ENCODE data around the gene TRPV3. TPM values are rescaled to one million over a fixed set of nuclear protein-coding genes. Genes with fewer than 3 reads are reported as not detected.
"Not testable (repeated sequence)": the region's sequence is repeated elsewhere in the genome, so short reads cannot be mapped to it uniquely, and the experiment has no call there.

TRPV3 gene
- polyA plus RNA-seq, 1 donor = 1.2 TPM

GRCh38 chr17:3573246-3574100, 15.9 kb upstream of the TRPV3 start:
- DNase-seq (ENCODE audit: low read depth) = no peak

- no peak for DNase-seq (ENCODE audit: low read depth)
These were observed 14.6 kb upstream of the TRPV3 start for GRCh38 chr17:3572231-3572630.

DNA sequence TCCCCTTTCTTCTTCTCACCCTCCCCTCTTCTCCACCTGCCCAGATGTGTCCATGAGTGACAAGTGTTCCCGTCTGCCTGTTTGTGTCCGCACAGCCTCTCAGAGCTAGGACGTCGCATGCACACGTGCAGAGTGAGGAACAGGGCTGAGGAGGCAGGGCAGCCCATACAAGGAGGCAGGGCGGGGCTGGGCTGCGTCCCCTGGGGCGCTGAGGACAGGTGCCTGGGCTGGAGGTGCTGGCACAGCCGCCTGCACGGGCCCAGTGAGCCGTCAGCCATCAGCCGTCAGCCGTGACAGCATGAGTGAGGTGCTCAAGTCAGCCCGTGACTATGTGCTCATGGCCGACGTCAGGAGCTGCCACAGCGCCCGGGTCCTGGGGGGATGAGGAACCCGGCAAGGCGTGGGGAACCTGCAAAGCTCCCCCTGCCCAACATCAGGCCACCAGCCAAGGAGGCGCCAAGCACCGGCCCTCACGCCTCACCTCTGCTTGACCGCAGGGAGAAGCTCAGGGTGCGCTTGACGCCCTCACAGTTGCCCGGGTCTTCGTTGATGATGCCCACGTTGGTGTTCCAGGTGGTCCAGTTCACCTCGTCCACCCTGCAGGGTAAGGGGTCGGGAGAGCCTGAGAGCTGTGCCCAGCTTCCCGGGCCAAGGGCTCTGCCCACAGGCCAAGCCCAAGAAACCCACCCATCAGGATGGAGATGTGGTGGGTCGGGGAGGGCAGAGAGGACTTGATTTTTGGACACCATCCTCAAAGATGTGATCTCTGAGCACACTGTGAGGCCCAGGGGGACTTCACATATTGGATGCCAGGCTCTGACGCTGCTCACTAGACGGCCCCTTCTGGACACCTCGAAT, 13.7 kb upstream of the TRPV3 start:
- no peak for DNase-seq (ENCODE audit: low read depth)

DNA sequence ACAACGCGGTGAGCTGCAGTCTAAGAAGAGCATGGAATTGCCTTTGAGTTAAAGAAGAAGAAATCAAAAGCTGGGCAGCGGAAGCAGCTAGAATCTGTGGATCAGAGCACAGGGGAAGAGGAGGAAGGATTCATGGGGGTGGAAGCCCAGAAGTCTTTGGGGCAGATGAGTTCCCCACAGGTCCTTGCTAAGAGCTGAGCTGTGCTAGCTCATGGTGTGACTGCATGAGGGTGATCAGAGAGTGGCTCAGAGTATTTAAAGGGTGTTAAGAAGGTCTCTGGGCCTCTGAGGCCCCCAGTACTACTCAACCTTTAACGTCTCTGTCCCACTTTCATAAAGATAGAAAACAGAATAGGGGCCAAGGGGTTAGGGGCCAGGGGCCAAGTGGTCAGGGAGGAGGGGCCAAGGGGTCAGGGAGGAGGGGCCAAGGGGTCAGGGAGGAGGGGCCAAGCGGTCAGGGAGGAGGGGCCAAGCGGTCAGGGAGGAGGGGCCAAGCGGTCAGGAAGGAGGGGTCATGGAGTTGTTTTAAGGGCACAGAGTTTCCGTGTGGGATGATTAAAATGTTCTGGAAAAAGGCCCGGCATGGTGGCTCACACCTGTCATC, 12.0 kb upstream of the TRPV3 start:
- no peak for DNase-seq (ENCODE audit: low read depth)

- no peak for DNase-seq (ENCODE audit: low read depth)
These were observed 8.9 kb upstream of the TRPV3 start for GRCh38 chr17:3566551-3566950.

DNA sequence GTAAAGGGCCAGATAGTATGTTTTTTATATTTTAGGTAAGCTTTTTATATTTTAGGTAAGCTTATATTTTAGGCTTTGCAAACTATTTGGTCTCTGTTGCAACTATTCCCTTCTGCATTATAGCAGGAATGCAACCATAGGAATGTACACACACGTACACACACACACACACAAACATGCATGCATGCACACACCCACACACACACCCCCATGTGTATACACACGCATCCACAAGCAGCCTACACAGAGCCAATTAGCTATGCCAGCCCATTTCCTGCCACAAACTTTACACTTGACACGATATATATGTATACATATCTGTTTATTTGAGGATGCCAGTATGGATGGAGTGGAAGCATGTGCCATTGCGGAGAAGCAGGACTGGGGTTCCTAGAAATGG, 7.5 kb upstream of the TRPV3 start:
- DNase-seq (ENCODE audit: low read depth) = no peak

- not testable (repeated sequence) for DNase-seq (ENCODE audit: low read depth)
These were observed 6.6 kb upstream of the TRPV3 start for GRCh38 chr17:3564241-3564640.

DNA sequence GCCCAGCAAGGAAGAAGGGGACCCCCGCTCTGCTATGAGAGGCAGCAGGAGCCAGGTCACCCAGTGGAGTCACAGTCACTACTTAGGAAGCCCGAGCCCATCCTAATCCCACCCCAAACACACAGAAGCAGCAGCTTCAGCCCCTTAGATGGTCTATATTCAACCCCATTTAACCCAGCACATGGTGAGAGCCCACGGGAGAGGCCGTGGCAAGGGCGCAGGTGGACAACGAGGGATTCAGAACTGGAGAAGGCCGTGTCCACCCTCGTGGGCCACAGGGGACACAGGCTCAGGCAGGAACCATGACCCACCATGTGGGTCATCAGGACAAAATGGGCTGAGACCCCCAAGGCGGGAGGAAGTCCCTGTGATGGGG, 1.6 kb upstream of the TRPV3 start:
- no peak for DNase-seq (ENCODE audit: low read depth)

- DNase-seq (ENCODE audit: low read depth) = no peak
These were observed 1.1 kb upstream of the TRPV3 start for GRCh38 chr17:3558603-3559269.

DNA sequence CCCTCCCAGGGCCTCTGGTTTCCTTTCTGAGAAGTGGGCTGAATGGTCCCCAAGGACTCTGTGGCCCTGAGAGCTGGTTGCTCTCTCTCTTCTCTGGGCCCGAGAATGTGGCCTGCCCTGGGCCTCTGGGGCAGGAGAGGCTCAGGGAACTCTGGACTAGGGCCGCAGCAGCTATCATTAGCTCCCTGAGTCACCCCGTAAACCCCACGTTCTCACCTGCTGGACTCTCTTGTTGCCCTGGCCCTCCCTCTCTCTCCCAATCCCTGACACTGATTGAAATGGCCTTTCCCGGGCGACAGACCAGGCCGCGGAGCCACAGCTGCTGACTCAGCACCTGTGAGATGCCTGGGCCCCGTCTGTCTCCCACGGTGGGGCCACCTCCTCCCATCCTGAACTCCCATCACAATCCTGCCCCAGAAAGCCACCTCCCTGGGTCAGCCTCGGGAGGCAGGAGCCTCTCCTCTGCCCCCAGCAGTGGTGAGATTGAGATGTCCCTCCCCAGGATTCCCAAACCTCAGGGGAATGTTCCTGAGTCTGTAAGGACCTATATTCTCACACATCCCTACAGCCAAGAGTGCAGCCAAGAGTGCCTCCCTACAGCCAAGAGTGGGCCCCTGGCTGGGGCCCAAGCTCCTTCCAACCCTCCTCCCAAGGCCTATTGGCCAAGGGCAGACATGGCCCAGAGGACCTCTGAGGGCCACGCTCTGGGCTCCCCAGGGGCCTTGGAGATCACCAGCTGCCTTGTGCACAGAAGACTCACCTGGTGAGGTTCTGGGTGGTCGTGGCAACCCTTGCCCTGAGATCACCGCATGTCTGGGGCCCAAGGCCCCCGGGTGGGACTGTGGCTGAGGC, 470 bp downstream of the TRPV3 start:
- no peak for DNase-seq (ENCODE audit: low read depth)

- DNase-seq (ENCODE audit: low read depth) = no peak
These were observed 1.2 kb downstream of the TRPV3 start for GRCh38 chr17:3556239-3556915.

- DNase-seq (ENCODE audit: low read depth) = no peak
These were observed 2.3 kb downstream of the TRPV3 start for GRCh38 chr17:3555189-3555796.

- DNase-seq (ENCODE audit: low read depth) = no peak
These were observed 3.2 kb downstream of the TRPV3 start for GRCh38 chr17:3554440-3554839.

- DNase-seq (ENCODE audit: low read depth) = no peak
These were observed 3.9 kb downstream of the TRPV3 start for GRCh38 chr17:3553419-3554401.

DNA sequence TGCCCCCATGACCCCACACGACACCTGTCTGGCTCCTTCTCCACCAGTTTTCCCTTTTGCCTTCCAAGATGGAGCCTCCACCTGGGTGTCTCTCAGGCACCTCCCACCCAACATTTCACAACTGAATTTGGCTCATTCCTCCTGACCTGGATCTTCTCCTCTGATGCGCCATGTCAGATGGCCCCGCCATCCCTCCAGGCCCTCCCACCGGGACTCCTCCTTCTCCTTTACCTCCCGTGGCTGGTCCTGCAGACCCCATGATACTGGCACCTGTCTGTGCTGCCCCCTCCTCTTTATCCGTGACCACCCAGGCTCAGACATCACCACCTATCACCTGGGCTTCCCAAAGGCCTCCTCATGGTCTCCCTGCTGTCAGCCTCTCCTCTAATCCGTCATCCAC, 4.7 kb downstream of the TRPV3 start:
- no peak for DNase-seq (ENCODE audit: low read depth)

GRCh38 chr17:3551189-3551588, 6.4 kb downstream of the TRPV3 start:
- no peak for DNase-seq (ENCODE audit: low read depth)

- no peak for DNase-seq (ENCODE audit: low read depth)
These were observed 7.9 kb downstream of the TRPV3 start for GRCh38 chr17:3549610-3550162.

DNA sequence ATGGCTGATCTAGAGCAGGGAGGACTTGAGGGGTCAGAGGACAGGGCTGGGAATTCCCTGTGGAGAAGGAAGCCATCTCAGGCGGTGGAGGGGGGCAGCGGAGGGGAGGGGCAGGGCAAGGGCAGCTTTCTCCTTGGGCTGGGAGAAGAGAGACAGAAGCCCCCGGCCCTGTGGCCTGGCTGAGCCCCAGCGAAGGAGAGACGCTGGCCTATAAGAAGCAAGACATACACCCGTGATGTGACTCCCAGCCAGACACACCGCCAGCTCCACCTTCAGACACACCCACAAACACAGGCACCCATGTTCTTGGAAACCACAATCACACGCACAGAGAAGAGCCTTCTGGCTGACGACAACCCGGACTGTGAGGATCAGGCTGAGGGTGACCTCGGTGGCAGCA, 10.0 kb downstream of the TRPV3 start:
- DNase-seq (ENCODE audit: low read depth) = no peak

Data from forelimb muscle (tissue), 1 donor.